GM21447 (cell line): ENCODE results near the gene MIR17HG.
"Not testable (repeated sequence)": the region's sequence is repeated elsewhere in the genome, so short reads cannot be mapped to it uniquely, and the experiment has no call there.

Experiments
- ATAC-seq: cut with Tn5 transposase; IDR thresholded peaks from one replicate; pipeline ENCODE4 v1.9.1; 2021; ENCODE audit not compliant: unreplicated experiment

Gene MIR17HG

DNA sequence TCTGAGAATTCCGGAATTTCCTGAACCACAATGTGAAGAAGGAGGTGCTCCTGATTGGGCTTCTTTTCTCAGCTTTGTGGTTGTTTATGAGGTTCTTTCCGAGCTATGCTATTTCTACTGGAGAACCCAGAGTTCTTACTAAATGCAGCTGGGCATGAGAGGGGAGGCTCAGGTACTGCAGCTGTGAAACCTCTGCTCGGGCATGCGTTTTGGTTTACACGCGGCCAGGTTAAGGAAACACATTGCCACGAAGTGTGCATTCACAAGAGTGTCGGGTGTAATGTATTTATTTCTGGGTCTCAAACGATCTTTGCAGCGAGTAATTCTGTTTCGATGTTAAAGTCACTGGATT lies 661 bp upstream of the MIR17HG start:
- peak; percentile 22 for ATAC-seq

DNA sequence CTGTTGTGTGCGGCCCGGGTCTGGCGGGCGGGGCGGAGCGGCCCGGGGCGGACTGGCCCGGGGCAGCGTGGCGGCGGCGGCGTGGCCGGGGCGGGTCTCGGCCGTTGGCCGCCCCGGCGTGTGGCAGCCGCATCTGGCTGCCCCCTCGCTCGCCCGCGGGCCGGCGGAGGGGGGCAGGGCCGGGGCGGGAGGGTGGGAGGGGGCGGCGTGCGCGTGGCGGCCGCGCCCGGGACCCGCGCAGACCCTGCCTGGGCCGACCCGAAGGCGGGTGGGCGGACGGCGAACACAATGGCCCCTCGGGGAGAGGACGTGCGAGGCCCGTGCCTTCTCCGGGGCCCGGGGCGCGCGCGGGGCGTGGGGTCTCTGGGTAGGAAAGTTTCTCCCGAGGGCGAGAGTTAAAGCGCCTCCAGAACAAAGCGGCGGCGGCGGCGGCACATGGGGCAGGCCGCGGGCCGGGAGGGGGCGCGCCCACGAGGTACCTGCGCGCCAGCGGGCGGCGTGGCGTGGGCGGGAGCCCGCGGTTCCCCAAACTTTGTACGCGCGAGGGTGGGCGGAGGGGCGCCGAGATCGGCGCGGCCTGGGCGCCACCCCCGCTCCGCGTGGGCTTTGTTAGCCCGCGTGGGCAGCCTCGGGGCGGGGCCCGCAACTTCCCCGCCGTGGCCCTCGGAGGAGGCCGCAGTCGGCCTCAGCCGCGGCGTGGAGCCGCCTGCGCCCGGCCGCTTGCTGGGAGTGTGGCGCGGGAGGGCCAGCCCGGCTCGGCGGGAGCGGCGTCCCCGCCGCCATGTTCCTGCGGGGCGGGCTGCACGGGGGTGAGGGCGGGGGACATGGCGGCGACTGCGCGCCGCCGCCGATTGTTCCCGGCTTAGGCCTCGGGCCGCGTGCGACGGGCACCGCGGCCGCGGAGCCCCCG lies 764 bp downstream of the MIR17HG start:
- ATAC-seq: peak; percentile 28

DNA sequence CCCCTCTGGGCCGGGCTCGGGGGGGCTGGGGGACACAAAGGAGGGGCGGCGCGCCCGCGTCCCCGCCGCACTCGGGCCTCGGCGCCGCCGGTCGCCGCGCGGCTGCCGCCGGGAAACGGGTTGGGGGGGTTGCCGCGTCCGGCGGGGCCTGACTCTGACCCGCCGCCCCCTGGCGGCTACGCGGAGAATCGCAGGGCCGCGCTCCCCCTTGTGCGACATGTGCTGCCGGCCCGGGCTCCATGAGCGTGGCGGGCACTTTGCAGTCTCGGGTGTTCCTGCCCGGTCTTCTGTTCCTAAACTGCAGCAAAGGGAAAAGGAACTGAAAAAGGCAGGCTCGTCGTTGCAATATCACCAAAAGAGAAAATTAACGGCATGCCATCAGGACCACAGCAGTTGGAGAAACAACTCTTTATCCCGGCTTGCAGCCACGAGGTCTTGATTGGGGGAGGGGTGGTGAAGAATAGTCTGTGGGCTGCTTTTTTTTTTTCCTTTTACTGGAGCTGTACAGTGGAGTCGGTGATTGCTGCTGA lies 1.5 kb downstream of the MIR17HG start:
- peak; percentile 43 for ATAC-seq

DNA sequence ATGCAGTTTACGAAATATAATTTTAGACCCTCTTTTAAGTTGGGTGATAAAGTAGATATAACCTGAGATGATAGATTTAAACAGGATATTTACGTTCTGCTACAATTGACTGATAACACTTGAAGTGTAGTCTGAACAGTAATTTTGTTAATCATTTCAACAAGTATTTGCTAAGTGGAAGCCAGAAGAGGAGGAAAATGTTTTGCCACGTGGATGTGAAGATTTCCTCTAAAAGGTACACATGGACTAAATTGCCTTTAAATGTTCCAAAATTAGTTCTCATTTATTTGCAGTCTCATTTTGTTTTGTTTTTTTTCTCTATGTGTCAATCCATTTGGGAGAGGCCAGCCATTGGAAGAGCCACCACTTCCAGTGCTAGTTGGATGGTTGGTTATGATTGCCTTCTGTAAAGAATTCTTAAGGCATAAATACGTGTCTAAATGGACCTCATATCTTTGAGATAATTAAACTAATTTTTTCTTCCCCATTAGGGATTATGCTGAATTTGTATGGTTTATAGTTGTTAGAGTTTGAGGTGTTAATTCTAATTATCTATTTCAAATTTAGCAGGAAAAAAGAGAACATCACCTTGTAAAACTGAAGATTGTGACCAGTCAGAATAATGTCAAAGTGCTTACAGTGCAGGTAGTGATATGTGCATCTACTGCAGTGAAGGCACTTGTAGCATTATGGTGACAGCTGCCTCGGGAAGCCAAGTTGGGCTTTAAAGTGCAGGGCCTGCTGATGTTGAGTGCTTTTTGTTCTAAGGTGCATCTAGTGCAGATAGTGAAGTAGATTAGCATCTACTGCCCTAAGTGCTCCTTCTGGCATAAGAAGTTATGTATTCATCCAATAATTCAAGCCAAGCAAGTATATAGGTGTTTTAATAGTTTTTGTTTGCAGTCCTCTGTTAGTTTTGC lies 2.8 kb downstream of the MIR17HG start:
- no peak for ATAC-seq

DNA sequence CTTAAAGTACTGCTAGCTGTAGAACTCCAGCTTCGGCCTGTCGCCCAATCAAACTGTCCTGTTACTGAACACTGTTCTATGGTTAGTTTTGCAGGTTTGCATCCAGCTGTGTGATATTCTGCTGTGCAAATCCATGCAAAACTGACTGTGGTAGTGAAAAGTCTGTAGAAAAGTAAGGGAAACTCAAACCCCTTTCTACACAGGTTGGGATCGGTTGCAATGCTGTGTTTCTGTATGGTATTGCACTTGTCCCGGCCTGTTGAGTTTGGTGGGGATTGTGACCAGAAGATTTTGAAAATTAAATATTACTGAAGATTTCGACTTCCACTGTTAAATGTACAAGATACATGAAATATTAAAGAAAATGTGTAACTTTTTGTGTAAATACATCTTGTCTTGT lies 3.6 kb downstream of the MIR17HG start:
- ATAC-seq: no peak

DNA sequence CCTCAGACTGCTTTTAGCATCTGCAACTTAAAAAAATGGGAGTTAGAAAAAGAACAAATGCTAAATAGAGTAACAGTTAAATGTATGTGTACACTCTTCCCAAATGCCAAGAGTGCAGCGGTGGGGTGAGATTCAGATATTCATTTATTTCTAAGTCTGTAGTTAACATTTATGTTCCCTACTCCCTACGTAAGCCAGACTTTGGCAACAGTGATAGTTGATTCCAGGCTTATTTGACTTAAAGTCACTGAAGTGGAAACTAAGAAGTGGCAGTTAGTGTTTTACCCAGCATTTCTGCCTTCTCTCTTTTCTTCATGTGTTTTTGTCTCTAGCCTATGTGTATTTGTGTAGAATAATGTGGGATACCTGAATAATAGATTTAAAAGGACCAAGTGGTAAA lies 4.5 kb downstream of the MIR17HG start:
- ATAC-seq: no peak

DNA sequence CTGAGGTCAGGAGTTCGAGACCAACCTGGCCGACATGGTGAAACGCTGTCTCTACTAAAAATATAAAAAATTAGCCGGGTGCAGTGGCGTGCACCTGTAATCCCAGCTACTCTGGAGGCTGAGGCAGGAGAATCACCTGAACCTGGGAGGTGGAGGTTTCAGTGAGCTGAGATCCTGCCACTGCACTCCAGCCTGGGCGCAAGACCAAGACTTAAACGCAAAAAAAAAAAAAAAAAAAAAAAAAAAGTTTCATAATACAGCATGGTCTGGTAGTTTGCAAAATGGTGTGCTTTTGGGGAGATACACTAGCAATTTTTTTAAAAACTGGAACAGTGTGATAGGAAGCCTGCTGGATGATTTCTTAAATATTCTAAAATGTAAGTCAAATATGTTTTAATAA lies 5.4 kb downstream of the MIR17HG start:
- not testable (repeated sequence) for ATAC-seq

DNA sequence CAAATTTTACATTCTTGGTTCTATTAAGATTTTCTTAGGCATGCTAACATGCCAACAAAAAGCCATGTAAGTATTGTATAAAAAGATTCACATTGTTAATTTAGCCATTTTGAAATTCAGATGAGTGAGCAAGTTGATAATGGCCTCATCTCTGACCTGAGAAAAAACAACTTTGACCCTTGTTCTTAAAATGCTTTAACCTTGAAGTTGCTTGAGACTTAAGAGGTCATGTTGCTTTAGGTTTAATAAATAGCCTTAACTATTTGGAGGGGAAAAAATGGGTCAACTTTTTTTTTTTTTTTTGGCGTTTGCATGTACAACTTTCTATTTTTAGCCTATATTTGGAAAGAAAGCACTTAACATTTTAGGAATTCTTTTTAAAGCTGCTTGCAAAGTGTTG lies 6.0 kb downstream of the MIR17HG start:
- ATAC-seq: no peak

DNA sequence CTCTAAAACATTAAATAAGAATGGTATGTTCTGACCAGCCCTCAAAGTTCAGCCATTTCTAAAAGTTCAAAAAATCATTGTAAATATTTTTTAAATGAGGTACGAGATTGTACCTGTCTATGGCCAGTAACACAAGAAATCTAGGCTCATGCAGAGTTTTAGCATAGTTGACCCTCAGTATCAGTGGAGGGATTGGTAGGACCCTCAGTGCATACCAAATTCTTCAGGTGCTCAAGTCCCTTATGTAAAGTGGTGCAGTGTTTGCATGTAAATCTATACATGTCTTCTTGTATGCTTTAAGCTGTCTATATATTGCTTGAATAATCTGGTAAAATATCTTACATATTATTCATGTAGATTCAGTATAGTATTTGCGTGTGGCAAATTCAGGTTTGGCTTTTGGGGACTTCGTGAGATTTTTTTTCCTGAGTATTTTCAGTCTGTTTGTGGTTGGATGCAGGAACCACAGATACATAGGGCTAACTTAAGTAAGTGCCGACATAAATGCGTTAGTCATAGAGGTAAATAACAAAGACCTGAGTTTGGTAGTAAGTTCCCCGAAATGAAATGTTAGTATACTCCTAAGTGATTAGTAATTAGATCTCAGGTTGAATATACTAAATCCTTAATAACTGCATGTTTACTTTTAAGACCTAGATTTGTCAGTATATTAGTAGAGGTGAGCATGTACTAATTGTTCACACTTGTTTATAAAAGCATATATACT lies 7.8 kb downstream of the MIR17HG start:
- ATAC-seq: no peak

DNA sequence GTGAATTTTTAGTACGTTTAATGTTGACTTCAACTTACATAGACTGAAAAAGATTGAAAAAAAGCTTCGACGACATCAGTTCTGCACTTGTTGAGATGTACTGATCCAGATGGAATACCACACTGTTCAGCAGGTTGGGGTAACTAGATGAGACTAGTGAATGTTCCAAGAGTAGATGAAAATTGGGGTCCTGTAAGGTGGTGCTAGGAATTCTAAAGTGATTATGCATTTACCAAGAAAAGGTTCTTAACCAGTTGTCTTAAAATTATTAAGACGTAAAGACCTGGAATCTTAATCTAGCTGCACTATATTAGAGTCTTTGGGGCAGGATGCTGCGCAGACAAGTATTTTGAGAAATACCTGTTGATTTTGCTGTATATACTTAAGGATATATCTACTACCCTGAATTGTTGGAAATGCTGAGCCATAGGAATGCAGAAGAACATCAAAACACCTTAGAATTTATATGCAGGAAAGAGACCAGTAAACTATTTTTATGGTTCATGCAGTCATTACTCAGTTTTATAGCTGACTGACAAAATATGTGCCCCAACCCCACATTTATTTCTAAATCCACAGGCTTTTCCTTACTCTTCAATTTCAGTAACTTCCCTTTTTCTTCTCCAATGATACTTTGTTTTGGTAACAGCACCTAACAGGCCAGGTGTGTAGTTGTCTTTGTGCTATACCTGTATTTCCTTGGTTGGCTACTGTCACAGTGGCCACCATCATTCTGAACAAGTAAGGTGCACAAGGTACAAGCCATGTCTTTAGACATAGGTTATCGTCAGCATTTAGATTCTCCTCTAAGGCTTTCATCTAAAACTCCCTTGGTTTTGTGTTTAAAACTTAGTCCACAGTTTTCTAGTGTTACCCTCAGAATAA lies 8.6 kb downstream of the MIR17HG start:
- no peak for ATAC-seq

DNA sequence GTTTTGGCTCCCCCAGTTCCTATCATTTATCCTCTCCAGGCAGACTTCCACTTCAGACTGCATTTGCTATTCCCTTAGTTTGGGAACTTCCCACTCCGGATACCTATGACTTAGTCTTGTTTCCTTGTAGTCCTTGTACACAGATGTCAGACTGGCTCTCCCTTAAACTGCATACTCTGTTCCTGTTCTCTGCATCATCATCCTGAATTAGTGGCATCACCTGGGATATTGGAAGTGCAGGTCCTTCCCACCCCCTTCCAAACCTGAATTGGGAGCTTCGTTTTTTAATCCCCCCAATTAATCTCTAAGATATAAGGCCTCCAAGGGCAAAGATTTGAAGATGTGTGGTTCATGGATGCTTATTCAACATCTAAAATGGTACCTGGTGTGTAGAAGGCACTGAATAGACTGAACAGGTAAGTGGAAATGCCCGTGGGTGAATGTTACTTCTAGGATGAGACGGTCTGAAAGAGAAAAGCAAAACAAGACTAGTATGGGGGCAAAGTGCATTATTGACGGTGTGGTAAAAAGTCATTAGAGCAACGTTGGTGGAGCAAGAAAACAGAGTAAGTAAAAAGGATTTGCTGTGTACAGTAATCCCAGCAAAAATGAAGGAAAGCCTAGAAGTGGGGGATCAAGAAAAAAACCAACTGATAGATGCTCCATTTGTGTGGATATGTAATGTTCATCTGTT lies 9.6 kb downstream of the MIR17HG start:
- ATAC-seq: no peak

DNA sequence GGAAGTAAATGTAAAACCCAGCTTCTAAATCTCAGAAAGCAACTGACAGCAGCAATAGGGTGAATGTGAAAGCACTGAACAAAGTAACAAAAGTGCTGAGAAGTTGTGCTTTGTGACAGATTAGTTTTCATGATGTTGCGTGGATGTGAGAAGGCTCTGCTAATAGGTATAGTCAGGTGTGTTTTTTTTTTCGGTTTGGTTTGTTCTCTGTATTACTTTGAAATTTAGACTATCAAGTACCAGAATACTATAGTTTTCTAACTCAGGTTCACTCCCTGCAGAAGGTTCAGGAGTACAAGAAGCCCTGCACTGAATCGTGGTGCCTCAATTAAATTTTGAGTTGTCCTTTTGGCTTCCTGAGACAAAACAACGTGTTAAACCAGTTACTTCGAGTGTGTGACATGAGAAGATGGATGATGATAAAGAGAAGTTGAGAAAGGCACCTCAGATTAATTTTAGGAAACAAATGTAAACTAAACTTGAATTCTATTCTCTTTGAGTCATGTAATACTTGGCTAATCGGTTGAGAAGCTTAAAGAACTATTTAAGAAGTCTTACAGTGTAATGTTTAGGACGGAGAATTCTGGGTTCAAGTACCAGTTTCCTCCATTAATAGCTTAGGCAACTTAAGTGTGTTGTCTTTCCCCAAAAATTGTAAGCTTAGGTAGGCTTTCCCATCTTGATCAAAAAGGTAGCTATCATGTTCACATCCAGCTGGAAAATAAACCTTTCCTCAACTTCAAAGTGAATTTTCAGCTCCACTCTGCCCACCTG lies 10.3 kb downstream of the MIR17HG start:
- no peak for ATAC-seq

DNA sequence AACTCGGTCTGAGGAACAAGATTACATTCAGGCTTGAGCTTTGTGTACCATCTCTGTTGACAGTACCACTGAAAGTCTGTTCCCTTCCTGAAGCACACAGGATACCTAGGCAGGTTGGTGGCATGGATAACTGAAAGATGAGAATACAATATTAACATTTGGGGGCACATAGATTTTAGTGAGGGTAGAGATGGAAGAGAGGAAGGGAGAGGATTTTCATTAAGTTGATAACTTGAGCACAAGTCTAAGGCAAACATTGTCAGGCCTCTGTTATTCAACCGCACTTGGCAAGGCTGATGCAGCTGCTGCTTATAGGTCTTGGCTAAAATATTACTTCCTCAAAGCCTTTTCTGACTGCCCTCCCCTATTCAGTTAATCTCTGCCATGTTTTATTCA lies 10.9 kb downstream of the MIR17HG start:
- no peak for ATAC-seq

DNA sequence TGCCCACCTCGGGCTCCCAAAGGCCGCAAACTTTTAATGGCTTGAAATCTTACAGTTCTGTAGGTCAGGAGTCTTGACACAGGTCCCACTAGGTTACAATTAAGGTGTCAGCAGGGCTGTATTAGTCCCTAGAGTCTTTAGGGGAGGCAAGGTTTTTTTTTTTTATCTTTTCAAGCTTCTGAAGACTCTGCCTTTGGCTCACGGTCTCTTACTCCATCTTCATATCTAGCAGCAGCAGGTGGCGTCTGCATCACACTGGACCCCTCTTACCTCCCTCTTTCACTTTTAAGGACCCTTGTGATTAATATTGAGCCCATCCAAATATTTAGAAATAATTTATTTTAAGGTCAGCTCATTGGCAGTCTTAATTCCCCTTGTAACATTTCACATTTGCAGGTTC lies 11.6 kb downstream of the MIR17HG start:
- ATAC-seq: no peak

DNA sequence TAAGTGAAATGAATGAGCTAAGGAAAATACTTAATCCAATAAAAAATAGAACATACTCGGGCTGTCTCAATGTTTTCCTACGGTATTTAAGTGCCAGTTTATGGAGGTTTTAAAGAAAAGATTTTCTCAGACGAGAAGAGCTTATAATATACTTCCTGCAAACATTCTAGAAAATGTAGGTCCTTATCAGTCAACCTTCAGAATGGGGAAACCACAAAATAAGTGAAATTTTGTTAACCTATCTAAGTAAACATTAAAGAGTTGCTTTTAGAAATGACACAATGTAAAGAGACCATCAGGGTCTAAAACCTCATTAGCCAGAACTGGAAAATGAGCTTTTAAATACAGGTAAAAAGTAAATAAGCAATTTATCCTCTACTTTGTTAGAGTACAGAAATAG lies 12.1 kb downstream of the MIR17HG start:
- no peak for ATAC-seq

DNA sequence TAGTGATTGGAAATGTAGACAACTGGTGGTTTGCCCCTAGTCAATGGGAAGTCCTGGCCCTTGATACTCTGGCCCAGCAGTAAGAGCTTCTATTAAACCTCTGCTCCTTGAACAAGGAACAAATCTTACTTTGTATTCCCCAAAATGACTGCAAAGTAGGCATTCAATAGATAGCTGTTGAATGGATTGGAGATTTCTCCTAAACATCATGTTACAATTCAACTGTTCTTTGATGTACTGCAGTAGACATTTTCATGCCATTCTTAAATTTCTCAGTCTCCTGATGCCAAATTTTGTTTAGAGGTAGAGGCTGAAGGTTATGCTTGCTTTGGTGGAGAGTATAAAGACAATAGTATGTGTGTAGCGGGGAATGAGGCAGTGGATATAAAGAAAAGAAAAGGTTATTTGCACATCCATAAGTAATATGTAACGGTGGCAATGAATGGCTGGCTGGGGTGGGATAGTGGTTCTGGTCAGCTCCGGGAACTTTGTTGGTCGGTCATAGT lies 12.8 kb downstream of the MIR17HG start:
- no peak for ATAC-seq

DNA sequence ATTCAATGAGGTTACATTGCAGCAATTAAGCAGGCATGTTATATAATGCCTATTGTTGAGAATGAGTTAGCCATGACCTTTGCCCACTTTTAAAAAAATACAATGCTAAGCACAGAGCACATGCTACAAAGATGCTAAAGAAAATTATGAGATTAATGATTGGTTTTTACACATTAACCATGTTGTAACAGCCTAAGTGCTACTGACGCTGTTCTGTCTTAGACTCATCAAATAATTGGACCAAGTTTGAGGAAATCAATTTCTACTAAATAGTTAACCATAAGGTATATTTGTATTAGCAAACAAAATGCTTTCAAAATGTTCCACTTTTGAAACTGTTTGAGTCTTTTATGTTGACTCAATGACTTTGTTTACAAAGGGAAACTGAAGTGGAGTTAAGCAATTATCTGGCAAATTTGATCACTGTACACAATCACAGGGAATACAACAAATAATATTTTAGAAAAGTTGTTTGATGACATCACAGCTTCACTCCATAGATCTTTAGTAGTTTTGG lies 14.3 kb downstream of the MIR17HG start:
- no peak for ATAC-seq

DNA sequence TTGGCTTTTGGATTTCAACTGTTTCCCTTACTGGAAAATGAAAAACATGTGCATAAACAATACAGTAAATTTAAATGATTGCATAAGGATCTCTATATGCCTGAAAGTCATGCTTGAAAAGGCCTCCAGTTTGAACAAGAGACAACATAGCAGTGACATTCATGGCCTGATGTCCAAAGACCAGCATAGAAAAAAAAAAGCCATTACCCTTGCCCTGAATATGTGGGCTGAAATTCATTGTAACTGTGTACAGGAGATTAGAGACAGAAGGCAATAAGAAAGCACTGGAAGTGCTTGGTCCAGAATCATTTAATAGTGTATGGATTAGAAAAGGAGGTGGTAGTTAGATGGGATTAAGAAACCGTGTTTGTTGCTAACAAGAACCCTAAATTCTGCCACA lies 15.4 kb downstream of the MIR17HG start:
- ATAC-seq: no peak
